Endothelial cell of umbilical vein (primary cell): Measurements from ENCODE around the gene DEK. TPM values are rescaled to one million over a fixed set of nuclear protein-coding genes. Genes with fewer than 3 reads are reported as not detected.

Experiments used
- BruUV-seq: library from RNA; stranded (reverse); fragments of 400-500 nt; replicated peaks from 2 replicates; lab custom pipeline; 2021; lab: Mats Ljungman, UMichigan
- CTCF ChIA-PET: fragments of 300-600, 350-600 bp; sonication (Branson Sonifier 250); formaldehyde crosslinking; loops from one replicate; lab custom pipeline; 2021; ENCODE audit warnings: antibody characterized with exemption, inconsistent platforms; lab: Charles Lee
- POLR2A ChIA-PET: fragments of 300-600, 350-600 bp; sonication (Branson Sonifier 250); formaldehyde crosslinking; loops from one replicate; lab custom pipeline; 2021; ENCODE audit warnings: antibody characterized with exemption, inconsistent platforms; lab: Charles Lee
- DNase-seq: peaks from one replicate; pipeline ENCODE4 v3.0.0-alpha.2; 2011; ENCODE audit warnings: low read depth, low spot score
- FAIRE-seq: peaks from 2 replicates; lab custom pipeline; 2011; peaks lifted over from hg19 to GRCh38; lab: Jason Lieb, UNC
- H2AFZ ChIP-seq: 2 replicates; pipeline ENCODE4 v1.6.0; 2012; ENCODE audit warnings: low read depth, low read length, control low read depth, inconsistent platforms
- H3K27ac ChIP-seq: 2 replicates; pipeline ENCODE4 v1.5.1; 2011; ENCODE audit warnings: low read depth, mild to moderate bottlenecking, control low read depth, low read length, moderate library complexity; ENCODE audit not compliant: insufficient read depth
- H3K27me3 ChIP-seq, 2 experiments: 2 replicates each; pipeline versions ENCODE4 v1.6.0 to v1.6.1; 2011; ENCODE audit warnings: low read length in 2 of 2, mixed read lengths in 1 of 2; ENCODE audit not compliant: control insufficient read depth in 2 of 2, insufficient read depth in 2 of 2
- H3K36me3 ChIP-seq, 2 experiments: 2 replicates in 1 of 2; 3 replicates in 1 of 2; pipeline ENCODE4 v1.5.1; 2011; ENCODE audit warnings: low read length in 2 of 2, mild to moderate bottlenecking in 1 of 2, moderate library complexity in 1 of 2; ENCODE audit not compliant: control insufficient read depth in 2 of 2, insufficient read depth in 2 of 2; ENCODE audit errors: extremely low read depth in 1 of 2
- H3K4me1 ChIP-seq: 3 replicates; pipeline ENCODE4 v1.5.1; 2011; ENCODE audit warnings: mild to moderate bottlenecking, low read length; ENCODE audit not compliant: control insufficient read depth, insufficient read depth; ENCODE audit errors: extremely low read depth
- H3K4me2 ChIP-seq: 2 replicates; pipeline ENCODE4 v1.6.1; 2011; ENCODE audit warnings: low read length, control low read depth, mixed read lengths; ENCODE audit not compliant: insufficient read depth
- H3K4me3 ChIP-seq, 3 experiments: fragments of 200-600 bp in 1 of 3; sonication (generic), shearing (Covaris generic) in 1 of 3; replicated peaks in 1 of 3; 2 replicates each; pipeline ENCODE4 v1.5.1; 2011 to 2016; ENCODE audit warnings: control low read depth in 3 of 3, low read length in 3 of 3, mild to moderate bottlenecking in 2 of 3, inconsistent platforms in 1 of 3, low read depth in 1 of 3, moderate library complexity in 1 of 3; ENCODE audit not compliant: insufficient read depth in 1 of 3
- H3K79me2 ChIP-seq: 2 replicates; pipeline ENCODE4 v1.6.0; 2012; ENCODE audit warnings: low read length, inconsistent platforms; ENCODE audit not compliant: control insufficient read depth, insufficient read depth
- H3K9ac ChIP-seq: replicated peaks from 2 replicates; pipeline ENCODE3; 2011; ENCODE audit warnings: low read length, control low read depth; ENCODE audit not compliant: insufficient read depth; ENCODE audit errors: extremely low read depth
- H3K9me1 ChIP-seq: replicated peaks from 3 replicates; pipeline ENCODE4 v1.6.0; 2011; ENCODE audit warnings: mild to moderate bottlenecking, low read length; ENCODE audit not compliant: control insufficient read depth, insufficient read depth; ENCODE audit errors: extremely low read depth
- H3K9me3 ChIP-seq: replicated peaks from 2 replicates; pipeline ENCODE4 v1.5.1; 2012; ENCODE audit warnings: low read length, inconsistent platforms; ENCODE audit not compliant: control insufficient read depth, insufficient read depth
- H4K20me1 ChIP-seq: replicated peaks from 2 replicates; pipeline ENCODE3; 2011; ENCODE audit warnings: mild to moderate bottlenecking, low read length; ENCODE audit not compliant: control insufficient read depth, insufficient read depth; ENCODE audit errors: extremely low read depth
- CTCF ChIP-seq, 2 donors: IDR thresholded peaks; 1 replicate in 1 of 2; 2 replicates in 1 of 2; pipeline ENCODE4 v1.5.1; 2011; ENCODE audit warnings: low read length in 2 of 2, mild to moderate bottlenecking in 2 of 2, moderate library complexity in 2 of 2, control low read depth in 1 of 2, inconsistent platforms in 1 of 2, low read depth in 1 of 2; ENCODE audit not compliant: insufficient read depth in 1 of 2; ENCODE audit errors: extremely low read depth in 1 of 2
- FOS ChIP-seq: IDR thresholded peaks from 2 replicates; pipeline ENCODE4 v1.6.1; 2011; ENCODE audit warnings: mild to moderate bottlenecking, low read length, moderate library complexity, borderline replicate concordance; ENCODE audit not compliant: insufficient read depth
- GATA2 ChIP-seq: IDR thresholded peaks from 2 replicates; pipeline ENCODE4 v1.7.0; 2011; ENCODE audit warnings: low read depth, mild to moderate bottlenecking, moderate library complexity, mixed read lengths, low read length; ENCODE audit not compliant: insufficient read length, insufficient read depth
- JUN ChIP-seq: IDR thresholded peaks from 2 replicates; pipeline ENCODE4 v1.6.1; 2011; ENCODE audit warnings: borderline replicate concordance, low read depth; ENCODE audit not compliant: insufficient read length, insufficient read depth
- POLR2AphosphoS5 ChIP-seq: IDR thresholded peaks from 2 replicates; pipeline ENCODE4 v1.6.1; 2012; ENCODE audit warnings: low read depth, mild to moderate bottlenecking, control low read depth, low read length, moderate library complexity; ENCODE audit not compliant: insufficient read depth
- dilution Hi-C: fragments of 300-500 bp; cut with MboI; formaldehyde crosslinking; loops from one replicate; pipeline ENCODE4 v1.15.0; 2019; ENCODE audit warnings: low sequenced_read_pairs; ENCODE audit not compliant: extremely low pct_ligation_motif_present
- intact Hi-C: fragments of 100-400 bp; cut with micrococcal nuclease; formaldehyde crosslinking; loops from one replicate; pipeline ENCODE4 v1.10.0; 2022
- polyA plus RNA-seq, 4 experiments: library from polyadenylated mRNA; depleted of rRNA in 3 of 4; stranded (reverse) in 3 of 4; unstranded in 1 of 4; fragments of >200 nt; gene quantifications; 2 replicates each; pipeline versions ENCODE4 v1.2.1 to v1.2.3, GENCODE V29; 2011 to 2012; ENCODE audit warnings: missing spikeins in 1 of 4
- total RNA-seq: library from RNA; stranded (reverse); gene quantifications from 2 replicates; pipeline ENCODE4 v1.2.3, GENCODE V29; 2021

DEK gene
- total and polyA plus RNA-seq, 2 donors (not counting 3 experiments of a cell fraction or from before 2014, with no cell fraction given) = 19.0 to 120 TPM

GRCh38 chr6:18268066-18268465 lies 3.7 kb upstream of the DEK start:
- H3K4me1 ChIP-seq = peaks cover 4% of the 10 kb centered on the region
- intact Hi-C loops (loop anchor here (5.0 kb wide), 1 partner anchor 881 kb away; no protein-coding TSS in a partner anchor), dilution Hi-C loops (no loop called here)
- no peaks in the 10 kb centered on the region for H3K9me3 ChIP-seq
- H2AFZ ChIP-seq = no peak overlapping the region
- no peak overlapping the region for H3K9ac ChIP-seq
- no peak overlapping the region for H3K4me2 ChIP-seq
- no peak overlapping the region for H3K27ac ChIP-seq
- DNase-seq (no peak), FAIRE-seq (no peak)
- H3K27me3 ChIP-seq = peaks cover 6 to 8% of the 10 kb centered on the region in 2 experiments
- no peaks in the 10 kb centered on the region for H3K36me3 ChIP-seq
- no peak overlapping the region for H3K4me3 ChIP-seq
- CTCF ChIA-PET = interaction anchor here (0.9 kb wide), 1 partner anchor 12 kb away, joined by 3 read pairs; no protein-coding TSS in a partner anchor
- H3K9me1 ChIP-seq = no peaks in the 10 kb centered on the region
- H4K20me1 ChIP-seq = no peaks in the 10 kb centered on the region
- peaks cover 10% of the 10 kb centered on the region for H3K79me2 ChIP-seq
- BruUV-seq = no TSS peak
- POLR2A ChIA-PET = no interaction called here
- no peak for TF ChIP-seq JUN
- no peak for TF ChIP-seq POLR2AphosphoS5
- TF ChIP-seq CTCF (IDR thresholded peaks at IDR 0.05; ENCODE audit: extremely low read depth in 1 of 2, insufficient read depth in 1 of 2, low read depth in 1 of 2, low read length in 2 of 2) = no peak

GRCh38 chr6:18266523-18266912 lies 2.2 kb upstream of the DEK start:
- CTCF ChIA-PET = interaction anchor here (1.7 kb wide), 1 partner anchor 14 kb away, joined by 4 read pairs; no protein-coding TSS in a partner anchor
- intact Hi-C loops = loop anchor here (5.0 kb wide), 1 partner anchor 879 kb away; no protein-coding TSS in a partner anchor
- dilution Hi-C loops = no loop called here

More at GRCh38 chr6:18266523-18266912, 2.2 kb upstream of the DEK start:
- DNase-seq (no peak), FAIRE-seq (no peak)
- H3K36me3 ChIP-seq = no peaks in the 10 kb centered on the region
- POLR2A ChIA-PET = no interaction called here
- no peak overlapping the region for H3K4me2 ChIP-seq
- H2AFZ ChIP-seq = no peak overlapping the region
- peaks cover 25% of the 10 kb centered on the region for H3K79me2 ChIP-seq
- H4K20me1 ChIP-seq = peaks cover 4% of the 10 kb centered on the region
- H3K4me1 ChIP-seq = peaks cover 19% of the 10 kb centered on the region
- H3K9me1 ChIP-seq = no peaks in the 10 kb centered on the region
- no peak overlapping the region for H3K27ac ChIP-seq
- no peaks in the 10 kb centered on the region for H3K9me3 ChIP-seq
- H3K4me3 ChIP-seq = no peak overlapping the region
- no peak overlapping the region for H3K9ac ChIP-seq
- TF ChIP-seq CTCF (IDR thresholded peaks at IDR 0.05; ENCODE audit: extremely low read depth in 1 of 2, insufficient read depth in 1 of 2, low read depth in 1 of 2, low read length in 2 of 2) (no peak), JUN (no peak), GATA2 (no peak), FOS (no peak)
- no TSS peak for BruUV-seq
- peaks cover 6 to 8% of the 10 kb centered on the region in 2 experiments for H3K27me3 ChIP-seq
